WTC11 (cell line): Measurements from ENCODE around the gene GGT6. TPM values are rescaled to one million over a fixed set of nuclear protein-coding genes. Genes with fewer than 3 reads are reported as not detected.

Experiments
- ATAC-seq: fragments of 200-7000 bp; cut with Tn5 transposase; 2 replicates; pipeline ENCODE4 v1.10.0; 2021; ENCODE audit warnings: mild to moderate bottlenecking, moderate library complexity
- CTCF ChIA-PET: fragments of 300-600 bp; sonication (Branson Sonifier 250); formaldehyde crosslinking; loops from one replicate; lab custom pipeline; 2021; ENCODE audit warnings: antibody characterized with exemption; lab: Charles Lee
- POLR2A ChIA-PET: fragments of 350-600 bp; sonication (Branson Sonifier 250); formaldehyde crosslinking; loops from one replicate; lab custom pipeline; 2021; ENCODE audit warnings: antibody characterized with exemption; lab: Charles Lee
- DNase-seq: peaks from one replicate; pipeline ENCODE4 v3.0.0; 2021; ENCODE audit warnings: low spot score
- H3K27ac Mint-ChIP-seq: 2 replicates; pipeline ENCODE4 v1.8.0; 2021; ENCODE audit warnings: mixed read lengths
- H3K27me3 Mint-ChIP-seq: 2 replicates; pipeline ENCODE4 v1.8.0; 2021; ENCODE audit warnings: low read depth, mild to moderate bottlenecking, moderate library complexity, mixed read lengths
- H3K36me3 Mint-ChIP-seq: 2 replicates; pipeline ENCODE4 v1.8.0; 2021; ENCODE audit warnings: mixed read lengths
- H3K4me1 Mint-ChIP-seq: 2 replicates; pipeline ENCODE4 v1.8.0; 2022; ENCODE audit warnings: mixed read lengths
- H3K4me3 Mint-ChIP-seq: 2 replicates; pipeline ENCODE4 v1.8.0; 2021; ENCODE audit warnings: mild to moderate bottlenecking, moderate library complexity, mixed read lengths
- H3K9me3 Mint-ChIP-seq: 2 replicates; pipeline ENCODE4 v1.8.0; 2021; ENCODE audit warnings: mixed read lengths
- ATF2 ChIP-seq: sonication (generic); formaldehyde crosslinking; IDR thresholded peaks from 2 replicates; pipeline ENCODE4 v1.8.1; 2022; ENCODE audit warnings: low read depth, missing genetic modification reagents, borderline replicate concordance
- CBFB ChIP-seq: sonication (generic); formaldehyde crosslinking; IDR thresholded peaks from 2 replicates; pipeline ENCODE4 v1.8.1; 2022; ENCODE audit warnings: mild to moderate bottlenecking, low read depth, missing genetic modification reagents
- E2F4 ChIP-seq: sonication (generic); formaldehyde crosslinking; IDR thresholded peaks from 2 replicates; pipeline ENCODE4 v1.8.1; 2022; ENCODE audit warnings: low read depth, mild to moderate bottlenecking, moderate library complexity, missing genetic modification reagents, borderline replicate concordance
- E2F5 ChIP-seq: sonication (generic); formaldehyde crosslinking; IDR thresholded peaks from 2 replicates; pipeline ENCODE4 v1.8.1; 2022; ENCODE audit warnings: mild to moderate bottlenecking, moderate library complexity, missing genetic modification reagents
- GTF2I ChIP-seq: fragments of 250-450 bp; sonication (Bioruptor Pico); conservative IDR thresholded peaks from 2 replicates; pipeline ENCODE4 v1.4.0; 2021; ENCODE audit warnings: mild to moderate bottlenecking
- MXD4 ChIP-seq: fragments of 250-450 bp; sonication (Bioruptor Pico); IDR thresholded peaks from 2 replicates; pipeline ENCODE4 v1.8.0; 2021; ENCODE audit warnings: mild to moderate bottlenecking, moderate library complexity, borderline replicate concordance
- MYBL2 ChIP-seq: sonication (generic); formaldehyde crosslinking; IDR thresholded peaks from 2 replicates; pipeline ENCODE4 v1.8.1; 2023; ENCODE audit warnings: mild to moderate bottlenecking, moderate library complexity, missing genetic modification reagents
- NR3C1 ChIP-seq: sonication (generic); formaldehyde crosslinking; conservative IDR thresholded peaks from 2 replicates; pipeline ENCODE4 v1.8.1; 2023; ENCODE audit warnings: low read depth, mild to moderate bottlenecking, missing genetic modification reagents
- OVOL2 ChIP-seq: fragments of 250-450 bp; sonication (Bioruptor Pico); IDR thresholded peaks from 2 replicates; pipeline ENCODE4 v1.9.0; 2021; ENCODE audit warnings: mild to moderate bottlenecking, borderline replicate concordance
- RELA ChIP-seq: sonication (generic); formaldehyde crosslinking; IDR thresholded peaks from 2 replicates; pipeline ENCODE4 v1.8.1; 2022; ENCODE audit warnings: missing genetic modification reagents, mild to moderate bottlenecking, borderline replicate concordance
- SMAD3 ChIP-seq: sonication (generic); formaldehyde crosslinking; IDR thresholded peaks from 2 replicates; pipeline ENCODE4 v1.8.0; 2022; ENCODE audit warnings: missing genetic modification reagents, mild to moderate bottlenecking, borderline replicate concordance
- USF1 ChIP-seq: sonication (generic); formaldehyde crosslinking; IDR thresholded peaks from 2 replicates; pipeline ENCODE4 v1.8.0; 2022; ENCODE audit warnings: mild to moderate bottlenecking, missing genetic modification reagents
- ZMAT4 ChIP-seq: fragments of 250-450 bp; sonication (Bioruptor Pico); IDR thresholded peaks from 2 replicates; pipeline ENCODE4 v1.9.0; 2021; ENCODE audit warnings: mild to moderate bottlenecking
- ZNF121 ChIP-seq: sonication (generic); formaldehyde crosslinking; IDR thresholded peaks from 2 replicates; pipeline ENCODE4 v1.8.0; 2023; ENCODE audit warnings: missing genetic modification reagents
- ZNF232 ChIP-seq: sonication (generic); formaldehyde crosslinking; IDR thresholded peaks from 2 replicates; pipeline ENCODE4 v1.8.0; 2022; ENCODE audit warnings: mild to moderate bottlenecking, missing genetic modification reagents
- ZNF532 ChIP-seq: fragments of 250-450 bp; sonication (Bioruptor Pico); IDR thresholded peaks from 2 replicates; pipeline ENCODE4 v1.9.0; 2021; ENCODE audit warnings: mild to moderate bottlenecking, borderline replicate concordance
- total RNA-seq: library from RNA; stranded (reverse); gene quantifications from 3 replicates; pipeline ENCODE4 v1.2.3, GENCODE V29; 2021

The GGT6 gene
- total RNA-seq, 1 experiment from 2014 or later = 0.07 TPM

- ChIA-PET CTCF (interaction anchor here (0.5 to 8.2 kb wide), 6 partner anchors 9 to 126 kb away, joined by 3 to 57 read pairs (median 3); partner anchors contain the start of gene SPNS3), POLR2A (no interaction called here)
Observed at GRCh38 chr17:4540224-4540651, 20.1 kb downstream of the GGT6 start.

More at GRCh38 chr17:4540224-4540651, 20.1 kb downstream of the GGT6 start:
- H3K4me3 Mint-ChIP-seq = no peak overlapping the region
- H3K4me1 Mint-ChIP-seq = peaks cover 14% of the 10 kb centered on the region
- H3K27me3 Mint-ChIP-seq = peaks cover 2% of the 10 kb centered on the region; the same call in 1 of the 2 replicates
- DNase-seq = peak; percentile 51
- no peak for TF ChIP-seq USF1
- TF ChIP-seq E2F4 (CRISPR knock-in tag) = no peak
- TF ChIP-seq ATF2 (CRISPR knock-in tag) = no peak
- no peak for TF ChIP-seq ZNF121 (CRISPR knock-in tag)
- no peak for TF ChIP-seq E2F5 (CRISPR knock-in tag)
- TF ChIP-seq OVOL2 = no peak
- no peak for TF ChIP-seq ZMAT4 (CRISPR knock-in tag)
- TF ChIP-seq MYBL2 (CRISPR knock-in tag) = no peak
- no peak for TF ChIP-seq ZNF532 (CRISPR knock-in tag)
- no peak for TF ChIP-seq MXD4 (CRISPR knock-in tag)
- no peak for TF ChIP-seq CBFB (CRISPR knock-in tag)
- TF ChIP-seq SMAD3 (CRISPR knock-in tag) = no peak
- no peak for TF ChIP-seq RELA (CRISPR knock-in tag)
- no peak for TF ChIP-seq NR3C1 (CRISPR knock-in tag)
- no peak for TF ChIP-seq GTF2I (CRISPR knock-in tag)
- TF ChIP-seq ZNF232 (CRISPR knock-in tag) = no peak
- TF ChIP-seq, all 79 proteins: peak for 0
- ATAC-seq = peak; percentile 7
- Mint-ChIP-seq H3K9me3 (no peaks in the 10 kb centered on the region), H3K36me3 (peaks cover 23% of the 10 kb centered on the region), H3K27ac (no peak overlapping the region)
